Jurkat, Clone E6-1 (cell line): ENCODE data around the gene FAM120B.

ENCODE experiments used
- DNase-seq: peaks from one replicate; pipeline ENCODE4 v3.0.0-alpha.2; 2011; ENCODE audit warnings: low read depth, low spot score
- H3K4me3 ChIP-seq: 2 replicates; pipeline ENCODE4 v1.5.1; 2011; ENCODE audit warnings: mild to moderate bottlenecking, low read length, control low read depth, moderate library complexity

Gene FAM120B

GRCh38 chr6:170444056-170444591 is 137.6 kb downstream of the FAM120B start:
- no peak overlapping the region for H3K4me3 ChIP-seq
- DNase-seq = no peak

- DNase-seq = no peak
- no peak overlapping the region for H3K4me3 ChIP-seq
Observed at GRCh38 chr6:170444811-170445211, 138.3 kb downstream of the FAM120B start.

DNA sequence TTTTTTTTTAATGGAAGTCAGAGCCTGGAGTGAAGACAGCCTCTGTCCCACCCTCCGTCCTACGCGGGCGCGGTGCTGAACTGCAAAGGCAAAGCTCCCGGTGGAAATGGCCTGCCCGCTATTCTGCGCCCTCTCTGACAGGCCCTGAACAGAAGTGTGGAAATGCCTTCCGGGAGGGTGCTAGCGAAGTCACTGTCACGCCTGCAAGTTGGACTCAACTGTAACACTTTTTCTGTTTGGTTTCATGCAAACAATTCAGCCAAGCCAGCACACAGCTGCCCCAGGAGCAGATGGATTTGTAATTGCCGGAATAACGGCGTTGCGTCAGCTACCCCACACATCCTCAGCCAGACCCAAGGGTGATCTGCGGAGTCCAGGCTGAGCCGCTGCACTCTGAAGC is 138.9 kb downstream of the FAM120B start:
- no peak overlapping the region for H3K4me3 ChIP-seq
- no peak for DNase-seq

GRCh38 chr6:170445971-170446370 is 139.4 kb downstream of the FAM120B start:
- H3K4me3 ChIP-seq = no peak overlapping the region
- DNase-seq = no peak

- no peak overlapping the region for H3K4me3 ChIP-seq
- no peak for DNase-seq
Observed at GRCh38 chr6:170446841-170447560, 140.4 kb downstream of the FAM120B start.

DNA sequence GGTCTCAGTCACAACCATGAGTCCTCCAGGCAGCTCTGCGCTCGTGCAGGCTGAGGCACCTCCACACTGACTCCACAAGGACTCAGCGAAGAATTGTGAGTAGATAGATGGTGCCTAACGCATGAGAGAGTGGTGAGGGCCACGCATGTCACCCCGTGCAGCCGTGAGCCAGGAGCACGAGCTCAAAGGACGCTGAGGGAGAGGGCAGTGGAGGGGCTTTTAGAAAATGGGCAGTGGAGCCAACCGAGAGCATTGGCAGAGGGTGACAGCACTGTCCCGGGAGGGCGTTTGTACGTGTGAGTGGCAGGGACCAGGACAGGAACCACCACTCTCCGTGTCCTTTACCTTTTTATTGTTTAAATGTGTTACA is 141.0 kb downstream of the FAM120B start:
- DNase-seq = no peak
- no peak overlapping the region for H3K4me3 ChIP-seq

DNA sequence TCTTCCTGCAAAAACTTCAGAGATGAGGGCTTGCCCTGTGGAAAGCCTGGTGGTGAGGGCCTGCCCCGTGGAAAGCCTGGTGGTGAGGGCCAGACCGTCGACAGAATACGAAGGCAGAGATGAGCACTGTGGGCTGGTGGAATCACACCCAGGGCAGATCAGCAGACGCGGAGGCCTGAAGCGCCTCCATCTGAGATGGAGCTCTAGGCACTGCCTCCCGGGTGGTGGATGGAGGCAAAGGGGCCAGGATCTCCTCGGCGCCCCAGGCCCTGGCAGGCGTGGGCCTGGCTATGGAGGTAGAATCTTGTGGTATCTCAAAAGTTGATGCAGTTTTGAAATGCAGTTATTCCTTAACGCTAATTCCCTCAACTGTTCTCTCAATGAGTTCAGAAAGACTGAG is 141.8 kb downstream of the FAM120B start:
- no peak overlapping the region for H3K4me3 ChIP-seq
- DNase-seq = no peak

DNA sequence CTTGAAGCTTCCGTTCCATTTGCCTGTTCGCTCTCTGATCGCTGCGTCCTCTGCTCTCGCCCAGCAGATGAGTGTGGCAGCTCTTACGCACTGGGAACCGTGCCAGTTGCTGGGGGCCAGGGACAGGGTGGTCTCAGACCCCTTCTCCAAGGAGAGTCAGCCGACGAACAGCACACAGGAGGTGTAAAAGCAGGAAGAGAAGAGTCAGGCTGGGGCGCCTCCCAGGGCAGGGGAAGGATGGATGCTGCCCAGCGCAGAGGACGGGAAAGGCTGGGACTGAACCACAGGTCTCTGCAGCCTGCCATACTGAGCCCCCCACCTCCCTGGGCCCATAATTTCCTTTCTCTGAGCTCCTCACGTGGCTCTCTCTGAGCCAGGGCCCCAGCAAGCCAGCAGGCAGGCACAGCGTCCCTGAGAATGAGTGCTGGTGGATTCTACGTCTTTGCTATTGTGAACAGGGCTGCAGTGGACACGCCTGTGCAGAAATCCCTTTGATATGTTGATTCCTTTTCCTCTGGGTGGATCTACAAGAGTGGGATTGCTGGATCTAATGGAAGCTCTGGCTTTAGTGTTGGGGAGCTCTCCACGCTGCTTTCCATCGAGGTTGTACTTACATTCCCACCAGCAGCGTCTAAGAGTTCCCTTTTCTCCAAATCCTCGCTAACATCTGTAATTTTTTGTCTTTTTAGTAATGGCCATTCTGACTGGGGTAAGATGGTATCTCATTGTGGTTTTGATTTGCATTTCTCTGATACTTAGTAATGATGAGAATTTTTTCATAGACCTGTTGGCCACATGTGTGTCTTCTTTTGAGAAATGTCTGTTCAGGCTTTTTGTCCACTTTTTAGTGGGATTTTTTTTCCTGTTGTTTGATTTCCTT is 142.4 kb downstream of the FAM120B start:
- H3K4me3 ChIP-seq = no peak overlapping the region
- DNase-seq = no peak

DNA sequence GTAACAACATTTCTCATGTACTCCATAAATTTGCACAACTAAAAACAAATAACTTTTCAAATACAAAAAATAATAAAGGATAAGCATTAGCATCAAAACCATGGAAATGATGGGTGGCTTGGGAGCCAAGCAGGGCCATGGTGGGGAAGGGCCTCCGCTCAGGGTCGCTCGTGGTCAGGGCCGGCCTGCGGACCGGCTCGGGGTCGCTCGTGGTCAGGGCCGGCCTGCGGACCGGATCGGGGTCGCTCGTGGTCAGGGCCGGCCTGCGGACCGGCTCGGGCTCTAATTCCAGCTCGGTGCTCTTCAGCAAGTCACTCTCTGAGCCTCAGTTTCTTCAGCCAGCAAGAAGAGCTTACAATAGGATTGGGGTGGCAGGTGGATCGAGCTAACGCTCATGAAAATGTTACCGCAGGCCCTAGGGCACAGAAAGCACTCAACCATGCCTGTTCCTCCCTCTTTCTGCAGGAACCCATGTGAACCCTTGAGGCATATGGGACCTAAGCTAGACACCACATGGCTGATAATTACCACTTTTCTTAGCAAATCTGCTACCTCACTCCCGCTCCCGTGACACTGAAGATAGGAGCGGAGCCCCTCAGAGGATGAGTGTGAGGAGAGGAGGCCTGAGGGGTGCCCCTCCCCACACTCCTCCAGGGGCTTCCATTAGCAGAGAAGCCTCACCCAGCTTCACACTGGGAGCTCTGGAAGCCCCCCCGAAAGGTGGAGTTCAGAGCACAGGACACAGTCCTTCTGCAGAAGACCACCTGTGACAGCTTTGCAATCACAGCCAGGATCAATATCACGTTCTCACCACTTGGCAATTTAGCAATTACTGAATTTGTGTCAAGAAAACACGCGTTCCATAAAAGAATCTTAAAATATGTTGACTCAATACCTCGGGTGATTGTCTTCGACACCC is 143.5 kb downstream of the FAM120B start:
- no peak for DNase-seq
- no peak overlapping the region for H3K4me3 ChIP-seq

DNA sequence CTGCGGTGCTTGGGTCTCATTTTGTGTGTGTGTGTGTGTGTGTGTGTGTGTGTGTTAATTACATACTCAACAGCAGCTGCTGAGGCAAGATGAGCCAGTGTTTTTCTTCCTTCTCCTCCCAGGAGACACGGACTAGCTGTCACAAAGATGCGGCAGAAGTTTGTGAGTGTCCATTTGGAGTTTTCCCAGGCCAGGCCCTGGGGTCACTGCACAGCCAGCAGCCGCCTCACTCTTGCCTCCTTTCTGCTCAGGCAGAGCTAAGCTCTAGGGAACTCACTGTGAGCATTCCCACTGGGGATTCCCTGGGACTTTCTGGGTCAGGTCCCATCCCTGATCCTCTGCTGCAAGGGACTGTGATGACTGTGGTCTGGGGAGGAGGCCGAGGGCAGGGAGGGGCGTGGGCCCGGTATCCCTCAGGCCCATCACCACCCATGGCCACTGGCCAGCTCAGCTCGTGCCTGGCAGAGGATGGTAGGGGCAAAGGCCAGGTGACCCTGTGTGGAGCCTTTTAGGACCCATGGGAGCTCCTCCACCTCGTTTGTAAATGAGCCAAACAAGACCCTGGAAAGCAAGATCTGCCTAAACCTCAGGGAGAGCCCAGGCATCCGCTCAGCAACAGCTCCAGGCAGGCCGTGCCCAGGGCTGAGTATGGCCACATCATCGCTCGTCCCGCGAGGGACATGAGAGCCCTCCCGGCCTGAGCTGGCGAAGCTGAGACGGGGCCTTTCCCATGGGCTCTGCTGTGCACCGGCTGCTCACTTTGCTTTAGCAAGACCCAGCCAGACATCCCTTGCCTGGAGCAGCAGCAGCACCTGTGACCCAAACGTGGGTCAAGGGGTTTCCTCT is 144.6 kb downstream of the FAM120B start:
- no peak overlapping the region for H3K4me3 ChIP-seq
- DNase-seq = no peak

DNA sequence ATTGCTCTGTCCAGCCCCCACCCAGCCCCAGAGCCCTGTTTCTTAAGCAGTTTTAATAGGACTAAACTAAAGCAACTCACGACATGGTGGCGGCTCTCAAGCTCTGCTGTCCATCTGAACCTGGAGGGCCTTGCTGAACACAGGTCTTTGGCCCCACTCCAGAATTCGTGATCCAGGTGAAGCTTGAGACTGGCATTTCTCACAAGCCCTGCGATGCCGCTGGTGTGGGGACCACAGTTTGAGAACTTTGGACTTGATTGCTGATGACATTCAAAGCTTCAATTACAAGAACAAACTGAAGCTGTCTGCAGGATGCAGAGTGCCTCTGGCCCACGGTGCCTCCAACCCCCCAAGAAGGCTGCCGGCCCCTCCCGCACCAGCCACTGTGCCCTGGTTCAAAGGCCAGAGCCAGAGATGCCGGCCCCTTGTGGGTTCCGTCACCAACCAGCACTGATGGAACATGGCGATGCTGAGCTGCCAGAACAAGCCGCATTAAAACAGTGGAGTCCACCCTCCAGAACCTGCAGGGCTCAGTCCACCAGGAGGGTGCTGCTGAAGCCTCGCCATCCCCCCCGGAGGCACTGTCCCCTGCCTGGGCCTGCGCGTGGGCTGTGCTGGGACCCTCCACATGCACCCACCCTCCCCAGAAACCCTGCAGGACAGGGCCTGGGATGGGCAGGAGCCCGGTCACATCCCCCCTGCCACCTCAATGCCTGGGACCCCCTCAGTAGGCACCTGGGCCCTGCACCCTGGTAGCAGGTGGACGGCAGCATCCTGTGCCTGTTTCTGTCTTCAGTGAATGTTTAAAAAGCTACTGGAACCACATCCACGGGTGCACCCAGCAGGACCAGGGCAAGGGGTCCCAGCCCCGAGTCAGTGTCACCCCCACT is 145.4 kb downstream of the FAM120B start:
- DNase-seq = no peak
- H3K4me3 ChIP-seq = no peak overlapping the region

- no peak overlapping the region for H3K4me3 ChIP-seq
- DNase-seq = no peak
Observed at GRCh38 chr6:170452767-170453545, 146.4 kb downstream of the FAM120B start.

GRCh38 chr6:170453586-170454511 is 147.3 kb downstream of the FAM120B start:
- H3K4me3 ChIP-seq = no peak overlapping the region
- DNase-seq = no peak

- no peak overlapping the region for H3K4me3 ChIP-seq
- no peak for DNase-seq
Observed at GRCh38 chr6:170454512-170455285, 148.1 kb downstream of the FAM120B start.

DNA sequence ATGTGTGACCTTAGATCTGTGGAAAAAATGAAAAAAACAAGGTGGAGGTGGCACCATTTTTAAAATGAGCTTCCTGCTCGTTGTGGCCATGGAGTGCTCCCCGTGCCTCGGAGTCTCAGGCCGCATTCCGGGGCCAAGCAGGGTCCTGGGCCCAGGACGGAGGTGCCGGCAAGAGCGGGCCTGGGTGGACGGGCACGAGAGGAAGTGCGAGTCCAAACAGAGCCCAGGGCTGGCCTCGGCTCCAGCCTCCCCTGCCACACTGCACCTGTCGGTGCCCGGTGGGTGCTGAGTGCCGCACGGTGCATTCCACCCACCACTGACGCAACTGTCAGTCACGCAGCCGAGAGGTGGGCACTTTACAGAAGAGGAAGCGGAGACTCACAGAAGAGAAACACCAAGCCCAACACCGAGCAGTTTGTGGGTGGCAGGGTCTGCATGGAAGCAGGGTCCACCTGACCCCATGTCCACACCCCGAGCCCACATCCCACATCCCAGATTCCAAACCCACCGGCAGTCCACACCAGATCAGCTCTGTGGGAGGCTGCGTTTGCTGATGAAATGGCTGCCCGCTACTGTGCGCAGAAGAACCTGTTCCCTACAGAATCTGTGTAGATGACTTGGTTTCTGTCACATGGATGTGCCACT is 148.9 kb downstream of the FAM120B start:
- no peak overlapping the region for H3K4me3 ChIP-seq
- DNase-seq = no peak
